NCI-H748 (cell line): ENCODE measurements around the gene C2.
"Not testable (repeated sequence)": the region's sequence is repeated elsewhere in the genome, so short reads cannot be mapped to it uniquely, and the experiment has no call there.

ENCODE experiments used
- DNase-seq: peaks from one replicate; lab custom pipeline; 2025; ENCODE audit not compliant: unreplicated experiment; lab: John Stamatoyannopoulos, UW

C2 gene

DNA sequence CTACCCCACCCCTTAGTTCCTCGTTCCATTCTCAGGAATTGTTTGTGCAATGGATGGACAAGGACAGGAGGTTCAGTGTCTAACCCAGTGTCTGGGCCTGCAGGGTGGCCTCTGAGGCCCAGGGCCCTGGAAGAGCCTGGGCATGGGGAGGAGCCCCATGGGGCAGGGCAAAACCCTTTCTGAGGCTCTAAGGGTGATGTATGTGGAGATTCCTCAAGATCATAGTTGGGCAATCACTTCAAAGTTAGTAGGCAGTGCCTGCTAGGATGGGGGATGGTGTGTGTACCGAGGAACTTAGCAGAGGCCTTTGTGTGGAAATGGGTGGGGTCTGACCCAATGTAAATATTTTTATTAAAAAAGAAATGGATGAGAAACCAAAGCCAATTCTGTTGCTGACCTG is 6.7 kb upstream of the C2 start:
- no peak for DNase-seq

DNA sequence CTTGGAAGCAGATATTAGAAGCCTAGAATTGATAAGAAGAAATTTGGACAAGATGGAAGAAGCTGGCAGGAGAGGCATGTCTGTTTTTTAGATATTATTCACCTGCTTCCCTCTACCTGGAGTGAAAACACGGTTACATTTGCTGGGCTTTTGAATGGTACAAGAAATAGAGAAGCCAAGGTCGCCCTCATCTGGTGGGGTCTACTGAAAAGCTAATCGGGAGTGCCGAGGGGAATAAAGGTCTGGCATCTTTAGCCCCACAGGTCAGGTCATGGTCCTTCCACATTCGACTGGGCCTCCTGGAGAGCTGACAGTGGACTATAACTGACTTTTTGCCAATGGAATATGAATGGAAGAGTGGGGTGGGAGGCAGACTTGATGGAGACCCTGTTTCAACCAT is 4.6 kb upstream of the C2 start:
- peak; percentile 41 for DNase-seq

DNA sequence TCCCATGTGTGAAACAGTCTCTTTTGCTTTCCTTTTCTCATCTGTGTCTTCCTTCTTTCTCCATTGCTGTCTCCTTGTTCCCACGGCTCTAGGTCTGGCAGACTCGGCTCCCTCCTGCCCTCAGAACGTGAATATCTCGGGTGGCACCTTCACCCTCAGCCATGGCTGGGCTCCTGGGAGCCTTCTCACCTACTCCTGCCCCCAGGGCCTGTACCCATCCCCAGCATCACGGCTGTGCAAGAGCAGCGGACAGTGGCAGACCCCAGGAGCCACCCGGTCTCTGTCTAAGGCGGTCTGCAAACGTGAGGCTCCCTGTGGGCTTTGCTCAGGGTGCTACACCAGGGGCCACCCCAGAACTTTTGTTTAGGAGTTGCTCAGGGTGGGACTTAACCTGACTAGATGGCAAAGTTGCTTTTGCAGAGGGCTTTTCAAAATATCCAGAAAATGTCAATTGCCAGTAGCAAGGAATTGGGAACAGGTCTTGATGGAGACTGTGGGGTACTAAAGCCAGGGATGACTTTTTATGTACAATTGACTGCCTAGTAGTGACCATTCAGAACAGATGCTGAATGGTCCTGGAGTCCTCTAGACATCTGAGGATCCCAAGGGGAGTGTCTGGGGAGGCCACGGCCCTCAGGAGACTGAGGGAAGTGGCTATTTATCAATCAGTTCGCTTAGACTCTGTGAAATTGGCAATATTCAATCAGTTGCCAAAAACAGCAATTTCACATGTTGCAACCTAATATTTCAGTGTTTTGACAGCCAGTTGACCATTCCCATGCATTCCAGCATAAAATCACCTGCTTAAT is 550 bp downstream of the C2 start:
- DNase-seq, result no peak

DNA sequence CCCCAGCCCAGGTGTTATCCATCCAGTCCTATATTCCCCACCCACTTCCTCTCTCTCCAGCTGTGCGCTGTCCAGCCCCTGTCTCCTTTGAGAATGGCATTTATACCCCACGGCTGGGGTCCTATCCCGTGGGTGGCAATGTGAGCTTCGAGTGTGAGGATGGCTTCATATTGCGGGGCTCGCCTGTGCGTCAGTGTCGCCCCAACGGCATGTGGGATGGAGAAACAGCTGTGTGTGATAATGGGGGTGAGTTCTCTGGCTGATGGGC is 1.1 kb downstream of the C2 start:
- no peak for DNase-seq

DNA sequence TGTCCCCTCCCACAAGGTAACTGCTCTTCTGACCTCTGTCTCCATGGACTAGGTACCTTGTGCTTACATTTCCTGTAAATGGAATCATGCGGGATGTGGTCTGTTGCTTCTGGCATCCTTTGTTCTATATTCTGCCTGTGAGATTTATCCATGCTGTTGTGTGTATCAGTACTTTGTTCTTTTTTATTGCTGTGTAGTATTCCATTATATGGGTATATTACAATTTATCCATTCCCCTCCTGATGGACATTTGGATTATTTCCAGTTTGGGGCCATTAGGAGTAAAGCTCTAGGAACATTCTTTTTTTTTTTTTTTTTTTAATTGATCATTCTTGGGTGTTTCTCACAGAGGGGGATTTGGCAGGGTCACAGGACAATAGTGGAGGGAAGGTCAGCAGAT is 3.4 kb downstream of the C2 start:
- DNase-seq, result no peak

DNA sequence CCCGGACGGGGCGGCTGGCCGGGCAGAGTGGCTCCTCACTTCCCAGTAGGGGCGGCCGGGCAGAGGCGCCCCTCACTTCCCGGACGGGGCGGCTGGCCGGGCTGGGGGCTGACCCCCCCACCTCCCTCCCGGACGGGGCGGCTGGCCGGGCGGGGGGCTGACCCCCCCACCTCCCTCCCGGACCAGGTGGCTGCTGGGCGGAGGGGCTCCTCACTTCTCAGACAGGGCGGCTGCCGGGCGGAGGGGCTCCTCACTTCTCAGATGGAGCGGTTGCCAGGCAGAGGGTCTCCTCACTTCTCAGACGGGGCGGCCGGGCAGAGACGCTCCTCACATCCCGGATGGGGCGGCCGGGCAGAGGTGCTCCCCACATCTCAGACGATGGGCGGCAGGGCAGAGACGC is 4.6 kb downstream of the C2 start:
- DNase-seq, result not testable (repeated sequence)

DNA sequence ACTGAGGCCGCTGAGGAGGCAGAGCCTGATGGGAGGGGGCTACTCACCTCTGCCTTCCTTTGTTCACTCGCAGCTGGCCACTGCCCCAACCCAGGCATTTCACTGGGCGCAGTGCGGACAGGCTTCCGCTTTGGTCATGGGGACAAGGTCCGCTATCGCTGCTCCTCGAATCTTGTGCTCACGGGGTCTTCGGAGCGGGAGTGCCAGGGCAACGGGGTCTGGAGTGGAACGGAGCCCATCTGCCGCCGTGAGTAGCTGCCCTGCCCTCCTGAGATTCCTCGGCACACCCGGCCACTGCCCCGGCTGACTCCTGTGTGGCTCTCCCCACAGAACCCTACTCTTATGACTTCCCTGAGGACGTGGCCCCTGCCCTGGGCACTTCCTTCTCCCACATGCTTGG is 6.0 kb downstream of the C2 start:
- DNase-seq, result no peak

DNA sequence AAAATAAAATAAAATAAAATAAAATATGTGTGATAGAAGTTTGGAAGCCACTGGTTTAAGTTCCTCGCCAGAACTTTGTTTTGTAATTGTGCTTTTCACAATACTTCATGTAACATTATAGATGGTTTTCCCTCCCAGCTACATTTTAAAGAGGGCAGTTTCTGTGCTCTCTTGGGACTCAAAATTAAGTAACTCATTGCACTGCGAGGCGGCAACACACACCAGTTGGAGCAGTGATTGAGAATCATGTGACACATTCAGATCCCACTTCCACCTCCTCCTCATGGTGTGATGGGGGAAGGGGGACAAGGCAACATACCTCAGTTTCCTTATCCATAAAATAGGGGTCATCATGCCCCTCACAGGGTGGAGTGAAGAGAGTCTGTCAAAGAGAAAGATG is 7.5 kb downstream of the C2 start:
- DNase-seq, result no peak

DNA sequence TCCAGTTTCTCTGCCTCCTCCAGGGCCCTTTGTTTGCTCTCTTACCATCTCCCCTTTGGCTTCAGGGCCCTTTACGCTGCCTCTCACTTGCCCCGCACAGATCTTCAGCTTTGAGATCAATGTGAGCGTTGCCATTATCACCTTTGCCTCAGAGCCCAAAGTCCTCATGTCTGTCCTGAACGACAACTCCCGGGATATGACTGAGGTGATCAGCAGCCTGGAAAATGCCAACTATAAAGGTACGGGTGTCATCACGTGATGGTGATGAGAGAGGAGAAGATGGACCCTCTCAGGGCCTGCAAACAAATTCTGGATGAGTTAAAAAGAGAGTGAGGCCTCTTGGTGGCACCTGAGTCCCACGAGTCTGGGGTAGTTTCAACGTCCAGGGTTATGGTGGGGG is 8.3 kb downstream of the C2 start:
- no peak for DNase-seq

DNA sequence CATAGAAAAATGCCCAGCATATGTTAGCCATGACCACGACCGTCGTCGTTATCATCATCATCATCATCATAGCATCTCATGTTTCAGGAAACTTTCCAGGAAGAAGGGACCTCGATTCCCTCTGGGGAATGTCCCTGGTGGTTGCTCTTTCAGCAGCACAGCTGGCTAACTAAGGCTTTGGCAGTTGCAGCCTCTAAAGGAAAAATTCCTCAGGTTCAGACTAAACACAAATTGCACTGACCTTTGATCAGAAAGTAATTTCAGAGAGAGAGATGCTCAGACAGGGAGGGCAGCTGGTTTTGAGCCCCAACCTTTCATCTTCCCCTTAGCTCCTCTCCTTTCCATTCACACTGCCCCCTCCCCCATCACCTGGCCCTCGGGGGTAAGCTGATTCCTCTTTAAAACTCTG is 12.7 kb downstream of the C2 start:
- no peak for DNase-seq

DNA sequence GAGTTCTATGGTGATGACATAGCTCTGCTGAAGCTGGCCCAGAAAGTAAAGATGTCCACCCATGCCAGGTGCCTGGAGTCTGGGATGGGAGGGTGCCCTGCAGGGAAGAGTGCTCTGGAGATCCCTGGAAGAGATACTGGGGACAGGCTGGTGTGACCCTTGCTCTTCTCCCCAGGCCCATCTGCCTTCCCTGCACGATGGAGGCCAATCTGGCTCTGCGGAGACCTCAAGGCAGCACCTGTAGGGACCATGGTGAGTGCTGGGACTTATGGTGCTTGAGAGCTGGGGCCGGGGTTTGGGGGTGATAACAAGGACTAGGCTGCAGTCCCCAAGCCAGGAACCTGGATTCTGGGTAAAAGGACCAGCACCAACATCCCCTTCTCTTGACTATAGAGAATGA is 16.2 kb downstream of the C2 start:
- DNase-seq, result no peak

DNA sequence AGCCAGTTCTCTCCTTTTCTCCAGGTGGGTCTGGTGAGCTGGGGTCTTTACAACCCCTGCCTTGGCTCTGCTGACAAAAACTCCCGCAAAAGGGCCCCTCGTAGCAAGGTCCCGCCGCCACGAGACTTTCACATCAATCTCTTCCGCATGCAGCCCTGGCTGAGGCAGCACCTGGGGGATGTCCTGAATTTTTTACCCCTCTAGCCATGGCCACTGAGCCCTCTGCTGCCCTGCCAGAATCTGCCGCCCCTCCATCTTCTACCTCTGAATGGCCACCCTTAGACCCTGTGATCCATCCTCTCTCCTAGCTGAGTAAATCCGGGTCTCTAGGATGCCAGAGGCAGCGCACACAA is 17.6 kb downstream of the C2 start:
- DNase-seq, result no peak

DNA sequence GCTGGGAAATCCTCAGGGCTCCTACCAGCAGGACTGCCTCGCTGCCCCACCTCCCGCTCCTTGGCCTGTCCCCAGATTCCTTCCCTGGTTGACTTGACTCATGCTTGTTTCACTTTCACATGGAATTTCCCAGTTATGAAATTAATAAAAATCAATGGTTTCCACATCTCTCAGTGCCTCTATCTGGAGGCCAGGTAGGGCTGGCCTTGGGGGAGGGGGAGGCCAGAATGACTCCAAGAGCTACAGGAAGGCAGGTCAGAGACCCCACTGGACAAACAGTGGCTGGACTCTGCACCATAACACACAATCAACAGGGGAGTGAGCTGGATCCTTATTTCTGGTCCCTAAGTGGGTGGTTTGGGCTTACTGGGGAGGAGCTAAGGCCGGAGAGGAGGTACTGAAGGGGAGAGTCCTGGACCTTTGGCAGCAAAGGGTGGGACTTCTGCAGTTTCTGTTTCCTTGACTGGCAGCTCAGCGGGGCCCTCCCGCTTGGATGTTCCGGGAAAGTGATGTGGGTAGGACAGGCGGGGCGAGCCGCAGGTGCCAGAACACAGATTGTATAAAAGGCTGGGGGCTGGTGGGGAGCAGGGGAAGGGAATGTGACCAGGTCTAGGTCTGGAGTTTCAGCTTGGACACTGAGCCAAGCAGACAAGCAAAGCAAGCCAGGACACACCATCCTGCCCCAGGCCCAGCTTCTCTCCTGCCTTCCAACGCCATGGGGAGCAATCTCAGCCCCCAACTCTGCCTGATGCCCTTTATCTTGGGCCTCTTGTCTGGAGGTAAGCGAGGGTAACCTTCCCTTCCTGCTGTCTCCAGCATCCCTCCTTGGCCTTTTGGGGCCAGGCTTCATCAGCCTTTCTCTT is 18.2 kb downstream of the C2 start, which contains the start of gene CFB:
Gene CFB, plus strand, starts transcription at position 589 of the 863 bp plus-strand sequence. Its CDS starts 127 bp downstream, at position 716.
- DNase-seq, result no peak

DNA sequence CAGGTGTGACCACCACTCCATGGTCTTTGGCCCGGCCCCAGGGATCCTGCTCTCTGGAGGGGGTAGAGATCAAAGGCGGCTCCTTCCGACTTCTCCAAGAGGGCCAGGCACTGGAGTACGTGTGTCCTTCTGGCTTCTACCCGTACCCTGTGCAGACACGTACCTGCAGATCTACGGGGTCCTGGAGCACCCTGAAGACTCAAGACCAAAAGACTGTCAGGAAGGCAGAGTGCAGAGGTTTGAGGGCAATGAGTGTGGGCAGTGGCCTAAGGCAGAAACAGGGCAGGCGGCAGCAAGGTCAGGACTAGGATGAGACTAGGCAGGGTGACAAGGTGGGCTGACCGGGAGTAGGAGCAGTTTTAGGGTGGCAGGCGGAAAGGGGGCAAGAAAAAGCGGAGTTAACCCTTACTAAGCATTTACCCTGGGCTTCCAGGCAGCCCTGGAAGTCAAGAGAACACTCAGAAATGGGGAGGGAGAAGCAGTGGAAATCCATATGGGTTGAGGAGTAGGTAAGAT is 18.9 kb downstream of the C2 start:
- DNase-seq, result no peak

DNA sequence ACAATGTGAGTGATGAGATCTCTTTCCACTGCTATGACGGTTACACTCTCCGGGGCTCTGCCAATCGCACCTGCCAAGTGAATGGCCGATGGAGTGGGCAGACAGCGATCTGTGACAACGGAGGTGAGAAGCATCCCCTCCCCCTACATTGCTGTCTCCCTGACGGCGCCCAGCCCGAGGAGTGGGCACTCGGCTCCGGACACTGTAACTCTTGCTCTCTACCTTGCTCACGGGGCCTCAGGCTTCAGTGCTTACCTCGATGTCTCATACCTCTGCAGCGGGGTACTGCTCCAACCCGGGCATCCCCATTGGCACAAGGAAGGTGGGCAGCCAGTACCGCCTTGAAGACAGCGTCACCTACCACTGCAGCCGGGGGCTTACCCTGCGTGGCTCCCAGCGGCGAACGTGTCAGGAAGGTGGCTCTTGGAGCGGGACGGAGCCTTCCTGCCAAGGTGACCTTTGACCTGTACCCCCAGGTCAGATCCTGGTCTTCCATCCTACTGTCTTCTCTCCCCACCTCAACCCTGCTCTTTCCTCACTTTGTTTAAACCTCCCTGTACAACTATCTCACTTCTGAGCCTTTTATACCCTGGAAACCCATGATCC is 19.7 kb downstream of the C2 start:
- no peak for DNase-seq

DNA sequence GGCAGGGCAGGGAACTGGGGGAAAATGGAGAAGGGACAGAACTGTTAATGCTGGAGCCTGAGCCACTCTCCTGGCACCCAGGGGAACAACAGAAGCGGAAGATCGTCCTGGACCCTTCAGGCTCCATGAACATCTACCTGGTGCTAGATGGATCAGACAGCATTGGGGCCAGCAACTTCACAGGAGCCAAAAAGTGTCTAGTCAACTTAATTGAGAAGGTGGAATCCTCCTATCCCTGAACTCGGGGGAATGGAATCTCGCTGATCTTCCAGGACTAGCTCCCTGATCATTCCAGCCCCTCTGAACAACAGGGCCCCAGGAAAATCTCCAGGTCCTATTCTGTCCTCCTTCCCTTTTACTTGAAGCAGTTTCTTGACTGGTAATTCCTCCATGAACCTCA is 20.3 kb downstream of the C2 start:
- DNase-seq, result no peak

DNA sequence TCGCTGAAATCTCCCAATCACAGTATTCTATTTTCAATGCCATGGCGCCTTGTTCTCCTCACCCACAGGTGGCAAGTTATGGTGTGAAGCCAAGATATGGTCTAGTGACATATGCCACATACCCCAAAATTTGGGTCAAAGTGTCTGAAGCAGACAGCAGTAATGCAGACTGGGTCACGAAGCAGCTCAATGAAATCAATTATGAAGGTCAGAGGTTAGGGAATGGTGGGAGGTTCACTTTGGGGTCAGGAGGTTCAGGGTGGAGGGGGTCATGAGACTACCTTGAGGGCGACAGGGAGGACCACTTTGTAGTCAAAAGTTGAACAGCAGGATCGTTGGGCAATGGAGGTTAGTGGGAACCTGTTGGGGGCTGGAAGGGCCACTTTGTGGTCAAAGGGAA is 20.8 kb downstream of the C2 start:
- no peak for DNase-seq

DNA sequence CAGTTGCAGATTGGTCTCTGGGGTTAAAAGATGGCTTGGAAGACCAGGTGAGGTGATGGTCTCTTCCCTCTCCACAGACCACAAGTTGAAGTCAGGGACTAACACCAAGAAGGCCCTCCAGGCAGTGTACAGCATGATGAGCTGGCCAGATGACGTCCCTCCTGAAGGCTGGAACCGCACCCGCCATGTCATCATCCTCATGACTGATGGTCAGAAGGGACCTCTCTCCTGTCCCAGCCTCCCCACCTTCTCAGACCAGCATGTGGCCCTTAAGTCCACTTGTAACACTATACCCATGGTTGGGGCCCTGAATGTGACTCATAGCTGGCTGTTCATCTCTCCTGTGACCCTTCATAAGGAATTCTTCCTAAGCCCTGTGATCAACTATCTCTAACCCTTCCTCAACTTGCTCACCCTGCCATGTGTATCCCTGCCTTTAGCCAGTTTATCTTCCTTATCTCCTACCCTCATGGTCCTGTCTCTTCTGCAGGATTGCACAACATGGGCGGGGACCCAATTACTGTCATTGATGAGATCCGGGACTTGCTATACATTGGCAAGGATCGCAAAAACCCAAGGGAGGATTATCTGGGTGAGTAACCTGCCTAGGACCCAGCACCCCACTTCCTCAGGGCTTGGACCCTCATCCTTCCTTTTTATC is 21.4 kb downstream of the C2 start:
- DNase-seq, result no peak

DNA sequence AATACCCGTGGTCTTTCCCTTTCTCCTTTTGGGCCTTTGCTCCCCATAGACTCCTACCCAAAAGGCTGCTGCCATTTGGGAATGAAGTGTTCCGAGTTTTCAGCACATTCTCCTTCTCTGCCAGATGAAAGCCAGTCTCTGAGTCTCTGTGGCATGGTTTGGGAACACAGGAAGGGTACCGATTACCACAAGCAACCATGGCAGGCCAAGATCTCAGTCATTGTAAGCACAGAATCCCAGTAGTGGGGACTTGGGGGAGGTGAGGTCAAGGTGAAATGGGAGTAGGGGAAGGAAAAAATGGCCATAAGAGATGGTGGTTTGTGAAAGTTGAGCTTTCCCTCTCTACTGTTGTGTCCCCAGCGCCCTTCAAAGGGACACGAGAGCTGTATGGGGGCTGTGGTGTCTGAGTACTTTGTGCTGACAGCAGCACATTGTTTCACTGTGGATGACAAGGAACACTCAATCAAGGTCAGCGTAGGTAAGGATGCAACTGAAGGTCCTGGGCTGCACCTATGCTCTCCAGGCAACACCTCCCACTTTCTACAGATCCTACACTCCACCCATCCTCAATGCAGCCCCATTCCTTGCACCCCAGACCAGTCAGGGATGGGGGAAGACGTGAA is 22.5 kb downstream of the C2 start:
- DNase-seq, result no peak

DNA sequence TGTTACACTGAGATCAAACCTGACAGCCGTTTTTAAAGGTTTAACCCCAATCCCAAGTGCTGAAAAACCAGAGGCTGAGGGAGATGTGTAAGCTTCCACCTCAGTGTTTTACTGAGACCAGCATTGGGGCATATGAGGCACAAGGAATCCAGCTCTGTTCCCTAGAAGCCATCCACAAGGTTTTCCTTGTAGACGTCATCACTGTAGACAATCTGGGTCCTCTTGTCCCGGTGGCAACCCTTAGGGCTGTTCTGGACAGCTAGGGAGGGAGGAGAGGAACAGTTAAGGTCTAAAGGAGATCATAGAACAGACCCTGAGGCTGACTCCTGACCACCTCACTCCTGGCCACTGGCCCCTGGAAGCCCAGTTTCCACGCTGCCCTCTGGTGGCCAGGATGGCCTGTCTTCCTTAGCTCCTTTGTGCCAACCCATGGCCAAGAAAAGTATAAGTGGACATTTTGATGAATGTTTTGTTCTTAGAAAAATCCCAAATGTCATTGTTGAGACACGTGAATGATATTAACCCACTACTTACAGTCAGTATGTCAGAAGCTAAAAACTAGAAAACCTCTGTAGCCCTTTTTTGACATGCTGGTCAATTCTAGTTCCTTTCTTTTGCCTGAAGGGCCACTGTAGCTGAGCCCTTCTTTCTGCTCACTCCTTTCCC is 24.8 kb downstream of the C2 start:
- peak; percentile 47 for DNase-seq

DNA sequence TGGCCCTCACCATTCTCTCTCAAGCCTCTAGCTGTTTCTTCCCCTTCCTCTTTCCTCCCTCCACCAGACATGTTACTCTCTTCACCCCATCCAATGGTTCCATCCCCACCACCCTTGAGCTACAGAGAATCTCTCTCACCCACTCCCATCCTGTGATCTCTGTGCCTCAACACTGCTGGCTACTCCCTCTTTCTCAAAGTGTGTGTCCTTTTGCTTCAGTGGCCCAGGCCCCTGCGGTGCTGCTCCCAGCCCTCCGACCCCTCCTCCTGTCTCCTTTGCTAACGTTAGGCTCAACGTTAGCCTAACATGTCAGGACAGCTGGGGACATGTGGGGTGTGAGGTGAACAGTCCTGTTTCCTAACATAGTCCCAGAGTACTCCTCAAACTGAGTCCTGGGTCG is 25.4 kb downstream of the C2 start:
- DNase-seq, result no peak
